ENCODE data around the gene ENPP1. TPM values are rescaled to one million over a fixed set of nuclear protein-coding genes. Genes with fewer than 3 reads are reported as not detected.

Gene ENPP1
- total RNA-seq, 3 donors from 2014 or later, result 12.7 to 23.4 (median 21.2) TPM

- intact Hi-C loops (cut with DNase I, micrococcal nuclease), result no loop called here
- no peak for ATAC-seq
- peak overlapping the region; percentile 30 for H3K4me3 ChIP-seq
- no peak for DNase-seq
- H3K9me3 ChIP-seq, result no peaks in the 10 kb centered on the region
- H3K36me3 ChIP-seq (ENCODE audit: low read depth), result no peaks in the 10 kb centered on the region
- H3K4me1 ChIP-seq (ENCODE audit: low read depth), result no peaks in the 10 kb centered on the region
- TF ChIP-seq, protein P1, sequence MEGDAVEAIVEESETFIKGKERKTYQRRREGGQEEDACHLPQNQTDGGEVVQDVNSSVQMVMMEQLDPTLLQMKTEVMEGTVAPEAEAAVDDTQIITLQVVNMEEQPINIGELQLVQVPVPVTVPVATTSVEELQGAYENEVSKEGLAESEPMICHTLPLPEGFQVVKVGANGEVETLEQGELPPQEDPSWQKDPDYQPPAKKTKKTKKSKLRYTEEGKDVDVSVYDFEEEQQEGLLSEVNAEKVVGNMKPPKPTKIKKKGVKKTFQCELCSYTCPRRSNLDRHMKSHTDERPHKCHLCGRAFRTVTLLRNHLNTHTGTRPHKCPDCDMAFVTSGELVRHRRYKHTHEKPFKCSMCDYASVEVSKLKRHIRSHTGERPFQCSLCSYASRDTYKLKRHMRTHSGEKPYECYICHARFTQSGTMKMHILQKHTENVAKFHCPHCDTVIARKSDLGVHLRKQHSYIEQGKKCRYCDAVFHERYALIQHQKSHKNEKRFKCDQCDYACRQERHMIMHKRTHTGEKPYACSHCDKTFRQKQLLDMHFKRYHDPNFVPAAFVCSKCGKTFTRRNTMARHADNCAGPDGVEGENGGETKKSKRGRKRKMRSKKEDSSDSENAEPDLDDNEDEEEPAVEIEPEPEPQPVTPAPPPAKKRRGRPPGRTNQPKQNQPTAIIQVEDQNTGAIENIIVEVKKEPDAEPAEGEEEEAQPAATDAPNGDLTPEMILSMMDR (IDR thresholded peaks at IDR 0.05), result no peak
These were observed 845 bp downstream of the ENPP1 start for GRCh38 chr6:131808460-131809269.

- no peak overlapping the region for H3K4me3 ChIP-seq
- intact Hi-C loops (cut with DNase I, micrococcal nuclease), result no loop called here
- H3K4me1 ChIP-seq (ENCODE audit: low read depth), result no peaks in the 10 kb centered on the region
- TF ChIP-seq, protein P1 (IDR thresholded peaks at IDR 0.05), result no peak
- no peaks in the 10 kb centered on the region for H3K36me3 ChIP-seq (ENCODE audit: low read depth)
- no peaks in the 10 kb centered on the region for H3K9me3 ChIP-seq
- DNase-seq, result no peak
- no peak for ATAC-seq
These were observed 3.7 kb downstream of the ENPP1 start for GRCh38 chr6:131811500-131811899.

- Histone ChIP-seq H3K36me3 (ENCODE audit: low read depth) (no peaks in the 10 kb centered on the region), H3K4me1 (ENCODE audit: low read depth) (no peaks in the 10 kb centered on the region), H3K9me3 (no peaks in the 10 kb centered on the region), H3K4me3 (no peak overlapping the region)
- intact Hi-C loops (cut with DNase I, micrococcal nuclease), result no loop called here
- DNase-seq (no peak), ATAC-seq (no peak)
- TF ChIP-seq, protein P1 (IDR thresholded peaks at IDR 0.05), result no peak
These were observed 6.2 kb downstream of the ENPP1 start for GRCh38 chr6:131813991-131814390.

GRCh38 chr6:131816869-131817268 is 9.0 kb downstream of the ENPP1 start:
- Histone ChIP-seq H3K9me3 (no peaks in the 10 kb centered on the region), H3K4me3 (no peak overlapping the region), H3K36me3 (ENCODE audit: low read depth) (no peaks in the 10 kb centered on the region), H3K4me1 (ENCODE audit: low read depth) (no peaks in the 10 kb centered on the region)
- DNase-seq (no peak), ATAC-seq (no peak)
- intact Hi-C loops (cut with DNase I, micrococcal nuclease), result no loop called here
- TF ChIP-seq, protein P1 (IDR thresholded peaks at IDR 0.05), result no peak

- no peaks in the 10 kb centered on the region for H3K36me3 ChIP-seq (ENCODE audit: low read depth)
- TF ChIP-seq, protein P1 (IDR thresholded peaks at IDR 0.05), result no peak
- no peaks in the 10 kb centered on the region for H3K9me3 ChIP-seq
- no peak overlapping the region for H3K4me3 ChIP-seq
- ATAC-seq (no peak), DNase-seq (no peak)
- peaks cover 3% of the 10 kb centered on the region for H3K4me1 ChIP-seq (ENCODE audit: low read depth)
- intact Hi-C loops (cut with DNase I, micrococcal nuclease), result no loop called here
These were observed 11.8 kb downstream of the ENPP1 start for GRCh38 chr6:131819572-131820124.
